HK-2 (cell line): ENCODE results near the gene TBX10.
"Not testable (repeated sequence)": the region's sequence is repeated elsewhere in the genome, so short reads cannot be mapped to it uniquely, and the experiment has no call there.

Experiments
- DNase-seq: peaks from one replicate; pipeline ENCODE4 v3.0.0-alpha.2; 2018; ENCODE audit not compliant: unreplicated experiment

The TBX10 gene

DNA sequence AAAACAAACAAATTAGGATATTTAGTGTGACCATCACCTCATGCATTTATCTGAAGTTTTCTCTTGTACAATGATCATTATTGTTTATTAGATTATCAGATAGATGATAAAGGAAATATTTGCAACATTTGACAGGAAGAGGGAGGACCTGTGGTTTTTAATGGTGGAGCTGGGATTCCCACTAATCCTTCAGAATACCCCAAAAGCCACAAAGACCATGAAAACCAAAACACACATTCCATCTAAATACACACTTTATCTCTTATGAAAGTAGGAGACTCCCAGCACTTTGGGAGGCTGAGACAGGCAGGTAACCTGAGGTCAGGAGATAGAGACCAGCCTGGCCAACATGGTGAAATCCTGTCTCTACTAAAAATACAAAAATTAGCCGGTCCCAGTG is 40.4 kb downstream of the TBX10 start:
- DNase-seq, result no peak

DNA sequence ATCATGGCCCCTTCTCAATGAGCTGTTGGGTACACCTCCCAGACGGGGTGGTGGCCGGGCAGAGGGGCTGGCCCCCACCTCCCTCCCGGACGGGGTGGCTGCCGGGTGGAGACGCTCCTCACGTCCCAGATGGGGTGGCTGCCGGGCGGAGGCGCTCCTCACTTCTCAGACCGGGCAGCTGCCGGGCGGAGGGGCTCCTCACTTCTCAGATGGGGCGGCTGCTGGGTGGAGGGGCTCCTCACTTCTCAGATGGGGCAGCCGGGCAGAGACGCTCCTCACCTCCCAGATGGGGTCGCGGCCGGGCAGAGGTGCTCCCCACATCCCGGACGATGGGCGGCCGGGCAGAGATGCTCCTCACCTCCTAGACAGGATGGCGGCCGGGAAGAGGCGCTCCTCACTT is 41.6 kb downstream of the TBX10 start:
- not testable (repeated sequence) for DNase-seq

DNA sequence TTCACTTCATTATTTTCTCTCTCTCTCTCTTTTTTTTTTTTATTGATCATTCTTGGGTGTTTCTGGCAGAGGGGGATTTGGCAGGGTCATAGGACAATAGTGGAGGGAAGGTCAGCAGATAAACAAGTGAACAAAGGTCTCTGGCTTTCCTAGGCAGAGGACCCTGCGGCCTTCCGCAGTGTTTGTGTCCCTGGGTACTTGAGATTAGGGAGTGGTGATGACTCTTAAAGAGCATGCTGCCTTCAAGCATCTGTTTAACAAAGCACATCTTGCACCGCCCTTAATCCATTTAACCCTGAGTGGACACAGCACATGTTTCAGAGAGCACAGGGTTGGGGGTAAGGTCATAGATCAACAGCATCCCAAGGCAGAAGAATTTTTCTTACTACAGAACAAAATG is 42.1 kb downstream of the TBX10 start:
- DNase-seq, result not testable (repeated sequence)

DNA sequence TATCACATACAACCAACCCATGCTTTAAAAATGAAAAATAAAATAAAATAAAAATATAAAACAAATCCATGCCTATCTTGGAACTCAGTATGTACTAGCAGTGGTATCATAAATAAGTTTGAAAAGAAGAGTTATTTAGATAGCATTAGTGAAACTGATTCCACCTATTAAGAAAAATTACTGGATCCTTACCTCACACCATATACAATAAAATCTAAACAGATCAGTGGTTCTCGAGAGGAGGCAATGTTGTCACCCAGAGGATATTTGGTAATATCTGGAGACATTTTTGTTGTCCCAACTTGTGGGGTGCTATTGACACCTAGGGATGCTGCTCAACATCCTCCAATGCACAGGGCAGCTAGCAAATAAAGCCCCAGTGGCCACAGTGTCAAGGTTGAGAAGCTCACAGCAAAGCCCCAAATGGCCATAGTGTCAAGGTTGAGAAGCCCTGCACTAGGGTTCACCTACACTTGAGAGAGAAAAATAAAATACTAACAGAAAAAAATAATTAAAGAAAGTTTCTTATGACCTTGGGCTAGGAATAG is 42.7 kb downstream of the TBX10 start:
- no peak for DNase-seq

DNA sequence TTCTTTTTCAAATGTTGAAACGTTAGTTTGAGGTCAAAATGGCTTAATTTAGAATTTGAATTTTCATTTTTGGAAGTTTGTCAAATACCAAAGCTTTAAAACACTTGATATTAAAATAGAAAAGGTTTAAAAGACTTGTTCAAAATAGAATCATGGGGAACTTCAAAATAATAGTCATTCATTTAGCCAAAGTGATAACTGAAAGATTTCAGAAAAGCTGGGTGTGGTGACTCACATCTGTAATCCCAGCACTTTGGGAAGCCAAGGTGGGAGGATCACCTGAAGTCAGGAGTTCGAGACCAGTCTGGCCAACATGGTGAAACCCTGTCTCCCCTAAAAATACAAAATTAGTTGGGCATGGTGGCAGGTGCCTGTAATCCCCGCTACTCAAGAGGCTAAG is 45.1 kb downstream of the TBX10 start:
- DNase-seq, result no peak

DNA sequence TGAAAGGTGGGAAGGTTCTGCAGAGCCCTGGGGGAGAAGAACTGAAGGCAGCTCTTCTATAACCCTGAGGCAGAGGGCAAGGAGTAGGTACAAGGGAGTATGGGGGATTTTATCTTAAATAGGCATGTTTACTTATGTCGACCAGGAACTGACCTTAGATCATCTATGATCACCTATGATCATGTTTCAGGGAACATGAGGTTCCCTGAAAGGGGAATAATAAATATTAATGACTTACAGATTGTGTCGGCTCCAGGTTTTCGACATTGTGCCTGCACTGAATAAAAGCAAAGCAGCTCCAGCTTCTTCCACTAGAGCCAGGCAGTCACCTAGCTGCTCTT is 46.0 kb downstream of the TBX10 start:
- no peak for DNase-seq

DNA sequence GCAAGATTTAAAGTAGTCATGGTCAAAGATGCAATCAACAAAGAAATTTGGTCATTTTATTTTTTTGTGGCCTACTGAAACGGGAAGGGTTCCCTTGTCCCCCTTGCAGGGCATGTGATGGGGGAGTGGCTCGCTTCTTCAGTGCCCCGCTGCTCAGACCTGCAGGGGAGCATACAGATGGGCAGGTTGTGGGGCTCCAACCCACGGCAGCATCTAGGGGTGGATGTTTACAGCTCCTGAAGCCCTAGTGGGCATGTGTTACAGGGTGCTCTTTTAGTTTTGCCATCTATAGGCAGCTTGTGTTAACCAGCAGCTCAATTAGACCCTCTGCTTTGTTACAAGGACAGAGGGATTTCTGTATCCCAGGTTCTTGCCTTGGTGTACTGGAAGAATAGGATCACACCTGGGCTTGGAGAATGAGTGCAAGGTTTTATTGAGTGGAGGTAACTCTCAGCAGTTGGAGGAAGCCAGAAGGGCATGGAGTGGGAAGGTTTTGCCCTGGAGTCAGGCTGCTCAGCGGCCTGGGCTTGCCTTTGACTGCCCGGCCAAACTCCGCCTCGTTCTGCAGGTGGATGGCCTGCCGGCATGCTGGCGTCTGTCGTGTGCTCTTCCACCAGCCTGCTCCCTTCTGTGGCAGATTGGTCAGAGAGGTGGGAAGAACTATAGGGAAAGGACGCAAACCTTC is 46.5 kb downstream of the TBX10 start:
- DNase-seq, result no peak

DNA sequence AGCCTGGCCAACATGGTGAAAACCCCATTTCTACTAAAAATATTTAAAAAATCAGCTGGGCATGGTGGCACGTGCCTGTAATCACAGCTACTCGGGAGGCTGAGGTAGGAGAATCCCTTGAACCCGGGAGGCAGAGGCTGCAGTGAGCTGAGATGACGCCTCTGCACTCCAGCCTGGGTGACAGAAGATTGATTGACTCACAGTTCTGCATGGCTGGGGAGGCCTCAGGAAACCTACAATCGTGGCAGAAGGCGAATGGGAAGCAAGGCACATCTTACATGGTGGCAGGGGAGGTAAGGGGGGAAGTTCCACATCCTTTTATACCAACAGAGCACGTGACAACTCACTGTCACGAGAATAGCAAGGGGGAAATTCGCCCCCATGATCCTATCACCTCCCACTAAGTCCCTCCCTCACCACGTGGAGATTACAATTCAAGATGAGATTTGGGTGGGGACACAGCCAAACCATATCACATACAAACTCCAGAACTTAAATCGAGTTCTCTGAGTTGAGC is 50.6 kb downstream of the TBX10 start:
- DNase-seq, result not testable (repeated sequence)

DNA sequence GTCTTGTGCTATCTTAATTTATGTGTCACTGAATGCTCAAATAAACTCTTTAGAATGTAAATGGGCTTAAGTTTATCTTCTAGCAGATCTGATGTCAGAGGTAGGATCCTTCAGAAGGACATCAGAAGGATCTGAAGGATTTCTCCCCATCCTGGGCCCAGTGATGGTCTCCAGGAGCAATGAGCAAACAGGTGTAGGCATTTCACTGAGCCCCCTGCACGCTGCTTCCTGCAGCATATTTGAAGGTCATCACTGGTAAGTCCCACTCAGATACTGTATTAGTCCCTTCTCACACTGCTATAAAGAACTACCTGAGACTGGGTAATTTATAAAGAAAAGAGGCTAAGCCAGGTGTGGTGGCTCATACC is 51.4 kb downstream of the TBX10 start:
- no peak for DNase-seq

DNA sequence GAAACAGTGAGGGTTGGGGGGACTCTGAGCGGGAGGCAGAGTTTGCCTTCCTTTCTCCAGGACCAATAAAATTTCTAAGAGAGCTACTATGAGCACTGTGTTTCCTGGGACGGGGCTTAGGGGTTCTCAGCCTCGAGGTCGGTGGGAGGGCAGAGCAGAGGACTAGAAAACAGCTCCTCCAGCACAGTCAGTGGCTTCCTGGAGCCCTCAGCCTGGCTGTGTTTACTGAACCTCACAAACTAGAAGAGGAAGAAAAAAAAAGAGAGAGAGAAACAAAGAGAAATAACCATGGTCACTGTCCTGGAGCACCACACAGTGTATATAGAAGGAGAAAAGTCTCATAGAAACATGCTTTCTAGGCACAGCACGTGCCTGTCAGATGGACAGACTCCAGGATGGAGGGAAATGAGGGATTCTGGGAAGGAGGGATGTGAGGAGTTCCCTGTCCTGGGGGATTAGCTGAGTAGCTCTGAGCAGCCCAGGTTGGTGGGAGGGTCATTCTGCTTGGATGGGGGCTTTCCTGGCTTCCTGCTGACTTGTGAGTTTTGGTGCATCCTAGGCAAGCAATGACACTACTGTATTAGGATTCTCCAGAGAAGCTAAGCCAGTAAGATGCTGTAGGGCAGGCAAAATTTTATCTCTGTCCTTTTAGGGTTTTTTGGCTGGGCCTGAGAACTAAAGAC is 52.9 kb downstream of the TBX10 start:
- no peak for DNase-seq

DNA sequence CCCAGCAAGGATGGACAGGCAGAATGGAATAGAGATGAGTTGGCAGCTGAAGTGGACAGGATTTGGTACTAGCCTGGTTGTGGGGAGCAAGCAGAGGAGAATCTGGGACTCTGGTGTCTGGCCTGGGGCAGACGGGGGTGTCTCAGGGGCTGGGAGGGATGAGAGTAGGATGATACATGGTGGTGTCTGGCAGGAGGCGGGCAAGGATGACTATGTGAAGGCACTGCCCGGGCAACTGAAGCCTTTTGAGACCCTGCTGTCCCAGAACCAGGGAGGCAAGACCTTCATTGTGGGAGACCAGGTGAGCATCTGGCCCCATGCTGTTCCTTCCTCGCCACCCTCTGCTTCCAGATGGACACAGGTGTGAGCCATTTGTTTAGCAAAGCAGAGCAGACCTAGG is 53.7 kb downstream of the TBX10 start:
- no peak for DNase-seq

DNA sequence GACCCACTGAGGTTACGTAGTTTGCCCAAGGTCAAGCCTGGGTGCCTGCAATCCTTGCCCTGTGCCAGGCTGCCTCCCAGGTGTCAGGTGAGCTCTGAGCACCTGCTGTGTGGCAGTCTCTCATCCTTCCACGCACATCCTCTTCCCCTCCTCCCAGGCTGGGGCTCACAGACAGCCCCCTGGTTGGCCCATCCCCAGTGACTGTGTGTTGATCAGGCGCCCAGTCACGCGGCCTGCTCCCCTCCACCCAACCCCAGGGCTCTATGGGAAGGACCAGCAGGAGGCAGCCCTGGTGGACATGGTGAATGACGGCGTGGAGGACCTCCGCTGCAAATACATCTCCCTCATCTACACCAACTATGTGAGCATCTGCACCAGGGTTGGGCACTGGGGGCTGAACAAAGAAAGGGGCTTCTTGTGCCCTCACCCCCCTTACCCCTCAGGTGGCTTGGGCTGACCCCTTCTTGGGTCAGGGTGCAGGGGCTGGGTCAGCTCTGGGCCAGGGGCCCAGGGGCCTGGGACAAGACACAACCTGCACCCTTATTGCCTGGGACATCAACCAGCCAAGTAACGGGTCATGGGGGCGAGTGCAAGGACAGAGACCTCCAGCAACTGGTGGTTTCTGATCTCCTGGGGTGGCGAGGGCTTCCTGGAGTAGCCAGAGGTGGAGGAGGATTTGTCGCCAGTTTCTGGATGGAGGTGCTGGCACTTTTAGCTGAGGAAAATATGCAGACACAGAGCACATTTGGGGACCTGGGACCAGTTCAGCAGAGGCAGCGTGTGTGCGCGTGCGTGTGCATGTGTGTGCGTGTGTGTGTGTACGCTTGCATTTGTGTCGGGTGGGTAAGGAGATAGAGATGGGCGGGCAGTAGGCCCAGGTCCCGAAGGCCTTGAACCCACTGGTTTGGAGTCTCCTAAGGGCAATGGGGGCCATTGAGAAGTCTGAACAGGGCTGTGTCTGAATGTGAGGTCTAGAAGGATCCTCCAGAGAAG is 54.4 kb downstream of the TBX10 start:
- no peak for DNase-seq

DNA sequence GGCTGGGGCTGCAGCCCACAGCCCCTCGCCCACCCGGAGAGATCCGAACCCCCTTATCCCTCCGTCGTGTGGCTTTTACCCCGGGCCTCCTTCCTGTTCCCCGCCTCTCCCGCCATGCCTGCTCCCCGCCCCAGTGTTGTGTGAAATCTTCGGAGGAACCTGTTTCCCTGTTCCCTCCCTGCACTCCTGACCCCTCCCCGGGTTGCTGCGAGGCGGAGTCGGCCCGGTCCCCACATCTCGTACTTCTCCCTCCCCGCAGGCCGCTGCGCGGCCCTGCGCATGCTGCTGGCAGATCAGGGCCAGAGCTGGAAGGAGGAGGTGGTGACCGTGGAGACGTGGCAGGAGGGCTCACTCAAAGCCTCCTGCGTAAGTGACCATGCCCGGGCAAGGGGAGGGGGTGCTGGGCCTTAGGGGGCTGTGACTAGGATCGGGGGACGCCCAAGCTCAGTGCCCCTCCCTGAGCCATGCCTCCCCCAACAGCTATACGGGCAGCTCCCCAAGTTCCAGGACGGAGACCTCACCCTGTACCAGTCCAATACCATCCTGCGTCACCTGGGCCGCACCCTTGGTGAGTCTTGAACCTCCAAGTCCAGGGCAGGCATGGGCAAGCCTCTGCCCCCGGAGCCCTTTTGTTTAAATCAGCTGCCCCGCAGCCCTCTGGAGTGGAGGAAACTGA is 55.2 kb downstream of the TBX10 start:
- DNase-seq, result no peak

DNA sequence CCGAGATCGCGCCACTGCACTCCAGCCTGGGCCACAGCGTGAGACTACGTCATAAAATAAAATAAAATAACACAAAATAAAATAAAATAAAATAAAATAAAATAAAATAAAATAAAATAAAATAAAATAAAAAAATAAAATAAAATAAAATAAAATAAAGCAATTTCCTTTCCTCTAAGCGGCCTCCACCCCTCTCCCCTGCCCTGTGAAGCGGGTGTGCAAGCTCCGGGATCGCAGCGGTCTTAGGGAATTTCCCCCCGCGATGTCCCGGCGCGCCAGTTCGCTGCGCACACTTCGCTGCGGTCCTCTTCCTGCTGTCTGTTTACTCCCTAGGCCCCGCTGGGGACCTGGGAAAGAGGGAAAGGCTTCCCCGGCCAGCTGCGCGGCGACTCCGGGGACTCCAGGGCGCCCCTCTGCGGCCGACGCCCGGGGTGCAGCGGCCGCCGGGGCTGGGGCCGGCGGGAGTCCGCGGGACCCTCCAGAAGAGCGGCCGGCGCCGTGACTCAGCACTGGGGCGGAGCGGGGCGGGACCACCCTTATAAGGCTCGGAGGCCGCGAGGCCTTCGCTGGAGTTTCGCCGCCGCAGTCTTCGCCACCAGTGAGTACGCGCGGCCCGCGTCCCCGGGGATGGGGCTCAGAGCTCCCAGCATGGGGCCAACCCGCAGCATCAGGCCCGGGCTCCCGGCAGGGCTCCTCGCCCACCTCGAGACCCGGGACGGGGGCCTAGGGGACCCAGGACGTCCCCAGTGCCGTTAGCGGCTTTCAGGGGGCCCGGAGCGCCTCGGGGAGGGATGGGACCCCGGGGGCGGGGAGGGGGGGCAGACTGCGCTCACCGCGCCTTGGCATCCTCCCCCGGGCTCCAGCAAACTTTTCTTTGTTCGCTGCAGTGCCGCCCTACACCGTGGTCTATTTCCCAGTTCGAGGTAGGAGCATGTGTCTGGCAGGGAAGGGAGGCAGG is 56.0 kb downstream of the TBX10 start, which contains the start of gene GSTP1:
TSS of gene GSTP1 (plus strand) at position 566 of the 958 bp plus-strand sequence. CDS start at position 598, 32 bp downstream.
- DNase-seq, result peak; percentile 87

DNA sequence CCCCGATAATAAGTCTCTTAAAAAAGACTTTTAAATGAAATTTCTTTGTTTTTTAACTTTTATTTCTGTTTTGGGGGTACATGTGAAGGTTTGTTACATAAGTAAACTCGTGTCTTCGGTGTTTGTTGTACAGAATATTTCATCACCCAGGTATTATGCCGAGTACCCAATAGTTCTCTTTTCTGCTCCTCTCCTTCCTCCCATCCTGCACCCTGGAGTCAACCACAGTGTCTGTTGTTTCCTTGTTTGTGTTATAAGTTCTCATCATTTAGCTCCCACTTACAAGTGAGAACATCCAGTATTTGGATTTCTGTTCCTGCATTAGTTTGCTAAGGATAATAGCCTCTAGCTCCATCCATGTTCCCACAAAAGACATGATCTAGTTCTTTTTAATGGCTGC is 57.6 kb downstream of the TBX10 start:
- no peak for DNase-seq

DNA sequence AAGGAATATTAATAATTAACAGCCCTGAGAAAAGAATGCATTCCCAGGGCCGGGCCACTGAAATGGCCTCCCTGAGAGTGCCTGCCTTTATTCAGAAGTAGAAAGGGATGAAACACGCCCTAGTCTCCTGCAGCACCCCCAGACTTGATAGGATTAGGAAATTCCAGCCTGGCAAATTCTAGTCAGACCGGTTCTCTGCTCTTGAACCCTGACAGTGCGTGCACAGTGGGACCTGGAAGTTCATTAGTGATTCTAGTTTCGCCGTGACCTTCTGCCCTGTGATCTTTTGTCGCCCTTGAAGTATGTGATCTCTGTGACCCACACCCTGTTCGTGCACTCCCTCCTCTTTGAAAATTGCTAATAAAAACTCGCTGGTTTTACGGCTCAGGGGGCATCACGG is 58.1 kb downstream of the TBX10 start:
- no peak for DNase-seq
